ENCODE data around the gene ERFL.

The ERFL gene

GRCh38 chr19:41870401-41870873 is 57.8 kb downstream of the ERFL start:
- no peak overlapping the region for H3K4me3 ChIP-seq (ENCODE audit: low read depth, low read length)
- TF ChIP-seq CTCF (IDR thresholded peaks at IDR 0.05; ENCODE audit: borderline replicate concordance, insufficient read depth, low read depth, low read length), result no peak

- no peak overlapping the region for H3K4me3 ChIP-seq (ENCODE audit: low read depth, low read length)
- no peak for TF ChIP-seq CTCF (IDR thresholded peaks at IDR 0.05; ENCODE audit: borderline replicate concordance, insufficient read depth, low read depth, low read length)
Measured at GRCh38 chr19:41869374-41869955, 58.8 kb downstream of the ERFL start.

GRCh38 chr19:41868989-41869300 is 59.3 kb downstream of the ERFL start:
- no peak overlapping the region for H3K4me3 ChIP-seq (ENCODE audit: low read depth, low read length)
- TF ChIP-seq CTCF (IDR thresholded peaks at IDR 0.05; ENCODE audit: borderline replicate concordance, insufficient read depth, low read depth, low read length), result no peak

- no peak overlapping the region for H3K4me3 ChIP-seq (ENCODE audit: low read depth, low read length)
- no peak for TF ChIP-seq CTCF (IDR thresholded peaks at IDR 0.05; ENCODE audit: borderline replicate concordance, insufficient read depth, low read depth, low read length)
Measured at GRCh38 chr19:41868120-41868988, 59.9 kb downstream of the ERFL start.

- TF ChIP-seq CTCF (IDR thresholded peaks at IDR 0.05; ENCODE audit: borderline replicate concordance, insufficient read depth, low read depth, low read length), result no peak
- H3K4me3 ChIP-seq (ENCODE audit: low read depth, low read length), result no peak overlapping the region
Measured at GRCh38 chr19:41866284-41866683, 62.0 kb downstream of the ERFL start.

GRCh38 chr19:41864374-41864773 is 63.9 kb downstream of the ERFL start:
- H3K4me3 ChIP-seq (ENCODE audit: low read depth, low read length), result no peak overlapping the region
- TF ChIP-seq CTCF (IDR thresholded peaks at IDR 0.05; ENCODE audit: borderline replicate concordance, insufficient read depth, low read depth, low read length), result no peak

Measured in GM12875 (cell line).